AG08395 (cell line): ENCODE data around the gene ZSWIM5.

ENCODE experiments used
- DNase-seq: peaks from one replicate; pipeline ENCODE4 v3.0.0; 2012; ENCODE audit warnings: mixed read lengths, low spot score

The ZSWIM5 gene

GRCh38 chr1:45018599-45019230, 187.7 kb downstream of the ZSWIM5 start:
- DNase-seq: peak; percentile 62

GRCh38 chr1:45016767-45017166, 189.6 kb downstream of the ZSWIM5 start:
- DNase-seq: no peak

- DNase-seq: no peak
These were observed 190.2 kb downstream of the ZSWIM5 start for GRCh38 chr1:45016090-45016697.

- DNase-seq: no peak
These were observed 190.7 kb downstream of the ZSWIM5 start for GRCh38 chr1:45015683-45016082.

- DNase-seq: peak; percentile 82
These were observed 191.9 kb downstream of the ZSWIM5 start for GRCh38 chr1:45014321-45015028.

- DNase-seq: no peak
These were observed 192.7 kb downstream of the ZSWIM5 start for GRCh38 chr1:45013551-45014209.

GRCh38 chr1:45012639-45013278, 193.6 kb downstream of the ZSWIM5 start:
- peak; percentile 77 for DNase-seq

GRCh38 chr1:45011837-45012638, 194.4 kb downstream of the ZSWIM5 start, which contains the start of gene UROD:
Gene UROD (plus strand): TSS chr1:45012254. CDS start chr1:45012266, 12 bp downstream.
- peak; percentile 98 for DNase-seq

- DNase-seq: peak; percentile 78
These were observed 195.3 kb downstream of the ZSWIM5 start, which contains the start of gene HECTD3 for GRCh38 chr1:45010855-45011811. Gene HECTD3 (minus strand): TSS chr1:45011324. CDS start chr1:45011257, 67 bp downstream.

- DNase-seq: no peak
These were observed 196.2 kb downstream of the ZSWIM5 start for GRCh38 chr1:45009956-45010854.

- DNase-seq: no peak
These were observed 197.0 kb downstream of the ZSWIM5 start for GRCh38 chr1:45009296-45009865.

GRCh38 chr1:45008516-45008915, 197.9 kb downstream of the ZSWIM5 start:
- no peak for DNase-seq

- no peak for DNase-seq
These were observed 198.3 kb downstream of the ZSWIM5 start for GRCh38 chr1:45008076-45008475.

- DNase-seq: no peak
These were observed 199.1 kb downstream of the ZSWIM5 start for GRCh38 chr1:45007311-45007710.

GRCh38 chr1:45005761-45006160, 200.6 kb downstream of the ZSWIM5 start:
- no peak for DNase-seq

- no peak for DNase-seq
These were observed 202.0 kb downstream of the ZSWIM5 start for GRCh38 chr1:45004281-45004920.

GRCh38 chr1:45003741-45004140, 202.7 kb downstream of the ZSWIM5 start:
- no peak for DNase-seq
